WTC11 (cell line): ENCODE measurements around the gene OCA2.

ENCODE experiments used
- NR2C2 ChIP-seq: sonication (generic); formaldehyde crosslinking; IDR thresholded peaks from 2 replicates; pipeline ENCODE4 v1.8.0; 2022; ENCODE audit warnings: mild to moderate bottlenecking, missing genetic modification reagents
- TF ChIP-seq, protein P1 (sequence below): fragments of 200-600 bp; IDR thresholded peaks from 2 replicates; pipeline ENCODE4 v1.8.0; 2022; ENCODE audit warnings: antibody characterized with exemption

DNA sequence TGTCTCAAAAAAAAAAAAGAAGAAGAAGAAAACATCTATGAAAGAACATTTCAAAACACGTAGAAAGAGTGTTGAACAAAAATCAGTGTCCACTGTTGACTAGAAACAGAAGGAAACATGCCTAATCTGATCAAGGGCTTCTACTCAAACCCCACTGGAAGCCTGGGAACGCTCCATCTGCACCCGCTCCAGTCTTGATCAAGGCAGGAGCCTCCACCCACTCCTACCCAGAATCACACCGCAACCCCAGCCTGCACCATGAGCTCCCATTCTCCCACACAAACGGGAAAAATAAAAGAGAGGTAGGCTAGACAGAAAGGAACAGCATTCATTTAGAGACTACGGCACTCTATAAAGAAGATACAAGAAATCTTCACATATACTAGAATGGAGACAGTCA, 40.9 kb upstream of the OCA2 start:
- TF ChIP-seq, protein P1, sequence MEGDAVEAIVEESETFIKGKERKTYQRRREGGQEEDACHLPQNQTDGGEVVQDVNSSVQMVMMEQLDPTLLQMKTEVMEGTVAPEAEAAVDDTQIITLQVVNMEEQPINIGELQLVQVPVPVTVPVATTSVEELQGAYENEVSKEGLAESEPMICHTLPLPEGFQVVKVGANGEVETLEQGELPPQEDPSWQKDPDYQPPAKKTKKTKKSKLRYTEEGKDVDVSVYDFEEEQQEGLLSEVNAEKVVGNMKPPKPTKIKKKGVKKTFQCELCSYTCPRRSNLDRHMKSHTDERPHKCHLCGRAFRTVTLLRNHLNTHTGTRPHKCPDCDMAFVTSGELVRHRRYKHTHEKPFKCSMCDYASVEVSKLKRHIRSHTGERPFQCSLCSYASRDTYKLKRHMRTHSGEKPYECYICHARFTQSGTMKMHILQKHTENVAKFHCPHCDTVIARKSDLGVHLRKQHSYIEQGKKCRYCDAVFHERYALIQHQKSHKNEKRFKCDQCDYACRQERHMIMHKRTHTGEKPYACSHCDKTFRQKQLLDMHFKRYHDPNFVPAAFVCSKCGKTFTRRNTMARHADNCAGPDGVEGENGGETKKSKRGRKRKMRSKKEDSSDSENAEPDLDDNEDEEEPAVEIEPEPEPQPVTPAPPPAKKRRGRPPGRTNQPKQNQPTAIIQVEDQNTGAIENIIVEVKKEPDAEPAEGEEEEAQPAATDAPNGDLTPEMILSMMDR = no peak
- no peak for TF ChIP-seq NR2C2 (CRISPR knock-in tag)
